ENCODE measurements around the gene EXOSC5. TPM values are rescaled to one million over a fixed set of nuclear protein-coding genes. Genes with fewer than 3 reads are reported as not detected.

Gene EXOSC5
- total RNA-seq, 1 donor from 2014 or later = 15.2 TPM

DNA sequence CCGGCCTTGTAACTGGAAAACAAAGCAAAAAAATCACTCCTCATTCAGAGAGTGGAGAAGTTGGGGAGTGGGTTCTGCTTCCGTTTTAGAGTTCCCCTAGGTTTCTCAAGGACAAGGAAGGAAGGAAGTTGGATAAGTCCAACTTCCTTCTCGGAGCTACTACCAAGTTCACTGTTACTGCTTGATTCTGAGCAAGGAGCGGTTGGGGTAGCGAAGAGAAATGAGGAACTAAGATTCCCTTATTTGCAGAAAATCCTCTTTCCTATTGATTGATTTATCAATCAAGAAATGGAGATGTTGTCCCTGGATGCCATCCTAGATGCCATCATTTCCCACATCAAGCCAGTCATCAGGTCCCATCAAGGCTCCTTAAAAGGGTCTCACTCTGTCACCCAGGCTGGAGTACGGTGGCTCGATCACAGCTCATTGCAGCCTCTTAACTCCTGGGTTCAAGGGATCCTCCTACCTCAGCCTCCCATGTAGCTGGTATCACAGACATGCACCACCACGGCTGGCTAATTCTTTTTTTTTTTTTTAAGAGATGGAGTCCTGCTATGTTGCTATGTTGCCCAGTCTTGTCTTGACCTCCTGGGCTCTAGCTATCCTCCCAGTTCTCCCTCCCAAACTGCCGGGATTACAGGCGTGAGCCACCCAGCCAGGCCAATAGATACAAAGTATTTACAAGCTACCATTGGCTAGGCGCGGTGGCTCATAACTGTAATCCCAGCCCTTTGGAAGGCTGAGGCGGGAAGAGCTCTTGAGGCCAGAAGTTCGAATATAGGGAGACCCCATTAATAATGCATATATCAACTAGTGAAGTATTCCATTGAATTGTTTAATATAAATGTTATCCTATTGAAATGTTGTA is 32.4 kb downstream of the EXOSC5 start:
- no peaks in the 10 kb centered on the region for H3K27me3 ChIP-seq
- H3K4me3 ChIP-seq = peak overlapping the region; percentile 60 to 86
- H3K27ac ChIP-seq = peak overlapping the region; percentile 97
- peaks cover 23% of the 10 kb centered on the region for H3K4me1 ChIP-seq
- intact Hi-C loops (cut with DNase I) = no loop called here
- no peaks in the 10 kb centered on the region for H3K9me3 ChIP-seq
- H3K36me3 ChIP-seq = no peaks in the 10 kb centered on the region
- TF ChIP-seq, protein P1, sequence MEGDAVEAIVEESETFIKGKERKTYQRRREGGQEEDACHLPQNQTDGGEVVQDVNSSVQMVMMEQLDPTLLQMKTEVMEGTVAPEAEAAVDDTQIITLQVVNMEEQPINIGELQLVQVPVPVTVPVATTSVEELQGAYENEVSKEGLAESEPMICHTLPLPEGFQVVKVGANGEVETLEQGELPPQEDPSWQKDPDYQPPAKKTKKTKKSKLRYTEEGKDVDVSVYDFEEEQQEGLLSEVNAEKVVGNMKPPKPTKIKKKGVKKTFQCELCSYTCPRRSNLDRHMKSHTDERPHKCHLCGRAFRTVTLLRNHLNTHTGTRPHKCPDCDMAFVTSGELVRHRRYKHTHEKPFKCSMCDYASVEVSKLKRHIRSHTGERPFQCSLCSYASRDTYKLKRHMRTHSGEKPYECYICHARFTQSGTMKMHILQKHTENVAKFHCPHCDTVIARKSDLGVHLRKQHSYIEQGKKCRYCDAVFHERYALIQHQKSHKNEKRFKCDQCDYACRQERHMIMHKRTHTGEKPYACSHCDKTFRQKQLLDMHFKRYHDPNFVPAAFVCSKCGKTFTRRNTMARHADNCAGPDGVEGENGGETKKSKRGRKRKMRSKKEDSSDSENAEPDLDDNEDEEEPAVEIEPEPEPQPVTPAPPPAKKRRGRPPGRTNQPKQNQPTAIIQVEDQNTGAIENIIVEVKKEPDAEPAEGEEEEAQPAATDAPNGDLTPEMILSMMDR (IDR thresholded peaks at IDR 0.05) = no peak
- TF ChIP-seq POLR2AphosphoS5 (IDR thresholded peaks at IDR 0.05; ENCODE audit: insufficient read depth in 1 of 2, low read depth in 1 of 2) = no peak
- TF ChIP-seq POLR2A (IDR thresholded peaks at IDR 0.05) = no peak
- DNase-seq (ENCODE audit: extremely low spot score in 2 of 2) = no peak

DNA sequence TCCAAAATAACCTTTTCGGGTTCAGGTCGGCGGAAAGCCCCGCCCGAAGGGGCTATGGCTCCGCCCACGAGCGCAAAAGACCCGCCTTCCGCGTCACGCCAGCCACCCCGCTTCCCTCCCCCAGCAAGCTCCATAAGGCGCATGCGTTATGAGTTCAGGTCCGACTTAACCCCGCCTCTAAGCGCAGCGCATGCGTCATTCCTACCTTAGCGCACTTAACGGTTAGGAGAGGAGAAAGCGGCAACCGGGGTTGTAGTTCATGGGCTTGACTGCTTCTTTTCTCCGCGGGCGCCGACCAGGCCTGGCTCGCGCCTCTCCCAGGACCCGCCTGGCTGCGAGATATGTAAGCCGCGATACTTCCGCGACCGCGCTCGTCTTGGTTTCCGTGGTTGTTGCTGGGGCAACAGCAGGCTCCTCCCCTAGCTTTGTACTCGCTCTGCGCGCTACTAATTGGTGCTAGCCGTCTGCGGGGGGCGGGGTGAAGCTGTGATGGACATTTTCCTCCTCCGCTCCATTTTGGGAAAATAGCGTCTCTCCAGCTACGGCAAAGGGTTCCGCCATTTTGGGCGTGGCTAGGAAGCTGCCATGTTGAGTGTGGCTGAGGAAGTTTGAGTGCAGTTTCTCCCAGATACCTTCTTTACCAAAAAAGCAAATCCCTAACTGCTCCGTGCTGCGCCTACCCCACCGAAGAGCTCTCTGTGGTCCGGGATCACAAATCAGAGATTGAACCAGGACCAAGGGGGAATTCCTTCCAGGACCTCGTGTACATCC is 33.2 kb downstream of the EXOSC5 start, which contains the start of gene B9D2:
B9D2 (minus strand) TSS at position 397 of the 771 bp plus-strand sequence. CDS start 630 bp downstream, outside the sequence.
- H3K36me3 ChIP-seq = no peaks in the 10 kb centered on the region
- peak in 1 of 2 donors; percentile 98 for DNase-seq (ENCODE audit: extremely low spot score in 2 of 2)
- H3K27ac ChIP-seq = peak within 1 kb of the TSS; percentile 97
- TF ChIP-seq, protein P1 (IDR thresholded peaks at IDR 0.05) = peak in 1 of 3 experiments; percentile 2
- TF ChIP-seq POLR2AphosphoS5 (IDR thresholded peaks at IDR 0.05; ENCODE audit: insufficient read depth in 1 of 2, low read depth in 1 of 2) (peak; percentile 95 to 97), POLR2A (IDR thresholded peaks at IDR 0.05) (peak in 1 of 2 donors; percentile 33)
- intact Hi-C loops (cut with DNase I) = no loop called here
- no peaks in the 10 kb centered on the region for H3K9me3 ChIP-seq
- peak within 1 kb of the TSS; percentile 60 to 86 for H3K4me3 ChIP-seq
- no peaks in the 10 kb centered on the region for H3K27me3 ChIP-seq
- peaks cover 23% of the 10 kb centered on the region for H3K4me1 ChIP-seq

DNA sequence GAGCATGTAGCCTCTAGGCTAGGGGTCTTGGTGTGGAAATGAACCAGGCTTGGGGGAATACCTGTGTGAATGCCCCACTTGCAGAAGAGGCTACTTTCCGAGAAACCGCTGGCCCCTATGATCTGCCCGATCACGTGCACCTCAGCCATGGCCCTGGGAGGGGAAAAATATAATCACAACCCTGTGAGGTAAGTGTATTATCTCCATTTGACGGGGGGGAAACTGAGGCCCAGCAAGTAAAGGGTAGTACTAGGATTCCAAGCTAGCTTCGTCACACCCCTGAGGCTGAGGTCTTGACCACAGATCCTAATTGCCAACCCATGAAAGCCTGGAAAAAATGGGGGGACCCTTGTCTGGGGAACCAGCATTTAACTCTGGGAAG is 33.8 kb downstream of the EXOSC5 start:
- peaks cover 23% of the 10 kb centered on the region for H3K4me1 ChIP-seq
- no peaks in the 10 kb centered on the region for H3K9me3 ChIP-seq
- no peak for TF ChIP-seq POLR2A (IDR thresholded peaks at IDR 0.05)
- TF ChIP-seq, protein P1 (IDR thresholded peaks at IDR 0.05) = no peak
- TF ChIP-seq POLR2AphosphoS5 (IDR thresholded peaks at IDR 0.05; ENCODE audit: insufficient read depth in 1 of 2, low read depth in 1 of 2) = no peak
- no peaks in the 10 kb centered on the region for H3K36me3 ChIP-seq
- peak overlapping the region; percentile 60 to 86 for H3K4me3 ChIP-seq
- peak overlapping the region; percentile 97 for H3K27ac ChIP-seq
- no peak for DNase-seq (ENCODE audit: extremely low spot score in 2 of 2)
- intact Hi-C loops (cut with DNase I) = no loop called here
- no peaks in the 10 kb centered on the region for H3K27me3 ChIP-seq

- H3K4me3 ChIP-seq = no peak overlapping the region
- no peak overlapping the region for H3K27ac ChIP-seq
- peaks cover 14% of the 10 kb centered on the region for H3K4me1 ChIP-seq
- H3K36me3 ChIP-seq = no peaks in the 10 kb centered on the region
- H3K27me3 ChIP-seq = no peaks in the 10 kb centered on the region
- no peak for DNase-seq (ENCODE audit: extremely low spot score in 2 of 2)
- H3K9me3 ChIP-seq = no peaks in the 10 kb centered on the region
- intact Hi-C loops (cut with DNase I) = no loop called here
- TF ChIP-seq POLR2AphosphoS5 (IDR thresholded peaks at IDR 0.05; ENCODE audit: insufficient read depth in 1 of 2, low read depth in 1 of 2) (no peak), POLR2A (IDR thresholded peaks at IDR 0.05) (no peak)
- TF ChIP-seq, protein P1 (IDR thresholded peaks at IDR 0.05) = no peak
Observed at GRCh38 chr19:41362143-41362847, 34.9 kb downstream of the EXOSC5 start.
